Glutamatergic neuron (in vitro differentiated cells): ENCODE data around the gene MLPH. TPM values are rescaled to one million over a fixed set of nuclear protein-coding genes. Genes with fewer than 3 reads are reported as not detected.

Experiments
- DNase-seq: peaks from one replicate; pipeline ENCODE4 v3.0.0; 2022
- H3K27ac Mint-ChIP-seq: one replicate; pipeline ENCODE4 v1.8.0; 2020; ENCODE audit warnings: mild to moderate bottlenecking, mixed read lengths, inconsistent platforms; ENCODE audit not compliant: unreplicated experiment
- H3K27me3 Mint-ChIP-seq: one replicate; pipeline ENCODE4 v1.8.0; 2020; ENCODE audit warnings: mild to moderate bottlenecking, moderate library complexity, mixed read lengths, inconsistent platforms; ENCODE audit not compliant: unreplicated experiment
- H3K36me3 Mint-ChIP-seq: one replicate; pipeline ENCODE4 v1.8.0; 2020; ENCODE audit warnings: mild to moderate bottlenecking, mixed read lengths, inconsistent platforms; ENCODE audit not compliant: unreplicated experiment
- H3K4me1 Mint-ChIP-seq: one replicate; pipeline ENCODE4 v1.8.0; 2020; ENCODE audit warnings: mild to moderate bottlenecking, low read depth, mixed read lengths, inconsistent platforms; ENCODE audit not compliant: unreplicated experiment
- H3K4me3 Mint-ChIP-seq: one replicate; pipeline ENCODE4 v1.8.0; 2020; ENCODE audit warnings: mild to moderate bottlenecking, mixed read lengths, inconsistent platforms; ENCODE audit not compliant: unreplicated experiment
- H3K9me3 Mint-ChIP-seq: one replicate; pipeline ENCODE4 v1.8.0; 2020; ENCODE audit warnings: mild to moderate bottlenecking, moderate library complexity, mixed read lengths, inconsistent platforms; ENCODE audit not compliant: unreplicated experiment
- total RNA-seq: library from RNA; stranded (reverse); fragmentation: NEBNext Ultra II Directional; extraction: Animal tissue kit (Norgen Biotek cat#: 25700); gene quantifications from one replicate; pipeline ENCODE4 v1.2.1, GENCODE V29; 2021; ENCODE audit not compliant: unreplicated experiment
- TF ChIP-seq, protein P1 (sequence below): fragments of 200-600 bp; sonication (generic); IDR thresholded peaks from one replicate; pipeline ENCODE4 v1.5.0; 2021; ENCODE audit not compliant: partially characterized antibody, unreplicated experiment

Gene MLPH
- total RNA-seq, 1 donor from 2014 or later = 4.3 TPM

DNA sequence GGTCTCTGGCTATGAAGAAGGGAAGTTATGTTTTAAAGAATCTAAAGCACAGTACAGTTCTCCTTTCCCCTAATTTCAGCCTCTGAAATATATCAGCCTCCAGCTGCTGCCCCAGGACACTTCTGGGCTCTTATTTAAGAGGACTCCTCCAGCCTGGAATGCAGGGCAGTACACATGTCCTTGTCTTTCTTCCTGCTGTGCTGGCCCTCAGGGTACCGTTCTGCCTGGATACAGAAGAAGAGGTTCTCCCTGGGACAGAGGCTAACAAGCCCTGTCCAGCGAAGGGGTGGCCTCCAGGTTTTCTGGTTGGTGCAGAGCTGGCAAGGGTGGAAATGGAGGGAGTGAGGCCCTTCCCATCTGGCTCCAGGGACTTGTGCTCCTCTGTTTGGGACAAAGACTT lies 22.1 kb downstream of the MLPH start:
- Mint-ChIP-seq H3K27me3 (peaks cover 2% of the 10 kb centered on the region), H3K36me3 (no peaks in the 10 kb centered on the region), H3K4me1 (peaks cover 1% of the 10 kb centered on the region), H3K27ac (no peak overlapping the region), H3K4me3 (no peak overlapping the region), H3K9me3 (peaks cover 3% of the 10 kb centered on the region)
- DNase-seq = no peak
- TF ChIP-seq, protein P1, sequence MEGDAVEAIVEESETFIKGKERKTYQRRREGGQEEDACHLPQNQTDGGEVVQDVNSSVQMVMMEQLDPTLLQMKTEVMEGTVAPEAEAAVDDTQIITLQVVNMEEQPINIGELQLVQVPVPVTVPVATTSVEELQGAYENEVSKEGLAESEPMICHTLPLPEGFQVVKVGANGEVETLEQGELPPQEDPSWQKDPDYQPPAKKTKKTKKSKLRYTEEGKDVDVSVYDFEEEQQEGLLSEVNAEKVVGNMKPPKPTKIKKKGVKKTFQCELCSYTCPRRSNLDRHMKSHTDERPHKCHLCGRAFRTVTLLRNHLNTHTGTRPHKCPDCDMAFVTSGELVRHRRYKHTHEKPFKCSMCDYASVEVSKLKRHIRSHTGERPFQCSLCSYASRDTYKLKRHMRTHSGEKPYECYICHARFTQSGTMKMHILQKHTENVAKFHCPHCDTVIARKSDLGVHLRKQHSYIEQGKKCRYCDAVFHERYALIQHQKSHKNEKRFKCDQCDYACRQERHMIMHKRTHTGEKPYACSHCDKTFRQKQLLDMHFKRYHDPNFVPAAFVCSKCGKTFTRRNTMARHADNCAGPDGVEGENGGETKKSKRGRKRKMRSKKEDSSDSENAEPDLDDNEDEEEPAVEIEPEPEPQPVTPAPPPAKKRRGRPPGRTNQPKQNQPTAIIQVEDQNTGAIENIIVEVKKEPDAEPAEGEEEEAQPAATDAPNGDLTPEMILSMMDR = no peak

GRCh38 chr2:237509905-237510304 lies 22.9 kb downstream of the MLPH start:
- no peaks in the 10 kb centered on the region for H3K36me3 Mint-ChIP-seq
- H3K9me3 Mint-ChIP-seq = peaks cover 3% of the 10 kb centered on the region
- H3K4me3 Mint-ChIP-seq = no peak overlapping the region
- peaks cover 2% of the 10 kb centered on the region for H3K4me1 Mint-ChIP-seq
- TF ChIP-seq, protein P1 = no peak
- DNase-seq = no peak
- H3K27ac Mint-ChIP-seq = no peak overlapping the region
- peaks cover 2% of the 10 kb centered on the region for H3K27me3 Mint-ChIP-seq

DNA sequence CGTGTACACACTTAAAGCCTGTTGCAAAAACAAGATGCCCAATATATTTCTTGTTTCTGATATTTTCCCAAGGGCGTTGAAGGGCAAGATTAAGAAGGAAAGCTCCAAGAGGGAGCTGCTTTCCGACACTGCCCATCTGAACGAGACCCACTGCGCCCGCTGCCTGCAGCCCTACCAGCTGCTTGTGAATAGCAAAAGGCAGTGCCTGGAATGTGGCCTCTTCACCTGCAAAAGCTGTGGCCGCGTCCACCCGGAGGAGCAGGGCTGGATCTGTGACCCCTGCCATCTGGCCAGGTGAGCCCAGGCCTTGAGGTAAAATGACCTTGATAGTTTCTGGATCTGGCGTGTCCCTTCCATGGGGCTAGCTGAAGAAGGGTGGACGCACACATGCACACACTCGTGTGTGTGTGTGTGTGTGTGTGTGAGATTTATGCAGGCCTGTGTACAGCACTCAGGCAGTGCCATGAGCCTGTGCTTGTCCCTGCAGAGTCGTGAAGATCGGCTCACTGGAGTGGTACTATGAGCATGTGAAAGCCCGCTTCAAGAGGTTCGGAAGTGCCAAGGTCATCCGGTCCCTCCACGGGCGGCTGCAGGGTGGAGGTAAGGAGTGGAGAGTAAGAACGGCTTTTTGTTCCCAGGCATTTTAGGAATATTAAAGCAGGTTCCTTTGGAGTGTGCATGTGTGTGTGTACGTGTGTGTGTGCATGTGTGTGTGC lies 23.6 kb downstream of the MLPH start:
- H3K27ac Mint-ChIP-seq = no peak overlapping the region
- TF ChIP-seq, protein P1 = no peak
- peaks cover 5% of the 10 kb centered on the region for H3K9me3 Mint-ChIP-seq

GRCh38 chr2:237511433-237511832 lies 24.4 kb downstream of the MLPH start:
- Mint-ChIP-seq H3K27me3 (peaks cover 2% of the 10 kb centered on the region), H3K27ac (no peak overlapping the region), H3K9me3 (peaks cover 4% of the 10 kb centered on the region), H3K4me1 (peaks cover 7% of the 10 kb centered on the region), H3K4me3 (no peak overlapping the region), H3K36me3 (peaks cover 1% of the 10 kb centered on the region)
- DNase-seq = no peak
- TF ChIP-seq, protein P1 = no peak

More for the DNA sequence above, 23.6 kb downstream of the MLPH start:
- DNase-seq = no peak
- no peaks in the 10 kb centered on the region for H3K36me3 Mint-ChIP-seq
- H3K4me1 Mint-ChIP-seq = peaks cover 7% of the 10 kb centered on the region
- no peak overlapping the region for H3K4me3 Mint-ChIP-seq
- H3K27me3 Mint-ChIP-seq = peaks cover 2% of the 10 kb centered on the region

DNA sequence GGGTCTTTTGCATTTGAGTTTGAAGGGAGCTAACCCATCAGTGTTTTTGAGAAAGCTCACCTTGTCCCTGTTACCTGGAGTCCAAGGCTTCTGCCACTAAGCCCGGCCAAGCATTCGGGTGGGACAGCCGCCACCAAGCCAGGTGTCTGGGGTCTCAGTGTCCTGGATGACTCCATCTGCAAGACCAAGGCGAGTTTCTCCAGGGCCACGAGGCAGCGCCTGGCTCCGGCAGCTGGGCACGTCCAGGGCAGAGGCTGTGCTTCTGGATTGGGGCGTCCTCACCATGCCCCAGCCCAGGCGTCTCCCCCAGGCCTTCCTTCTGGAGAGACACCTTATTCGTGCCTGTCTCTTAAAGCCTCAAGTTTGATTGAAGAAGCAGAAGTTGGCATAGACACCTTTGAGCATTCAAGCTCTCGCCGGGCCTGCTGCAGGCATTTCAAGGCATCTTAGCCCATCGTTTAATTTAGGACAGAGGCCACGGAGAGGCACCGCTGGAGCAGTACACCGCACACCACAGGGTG lies 24.9 kb downstream of the MLPH start:
- no peak overlapping the region for H3K4me3 Mint-ChIP-seq
- no peak overlapping the region for H3K27ac Mint-ChIP-seq
- H3K9me3 Mint-ChIP-seq = peaks cover 6% of the 10 kb centered on the region
- peaks cover 7% of the 10 kb centered on the region for H3K4me1 Mint-ChIP-seq
- peaks cover 2% of the 10 kb centered on the region for H3K27me3 Mint-ChIP-seq
- DNase-seq = no peak
- H3K36me3 Mint-ChIP-seq = peaks cover 5% of the 10 kb centered on the region
- TF ChIP-seq, protein P1 = no peak
